ENCODE results near the gene TCL1B. TPM values are rescaled to one million over a fixed set of nuclear protein-coding genes. Genes with fewer than 3 reads are reported as not detected.

Gene TCL1B
- total and polyA plus RNA-seq, 2 donors (not counting 3 experiments of a cell fraction or from before 2014, with no cell fraction given) = not detected

DNA sequence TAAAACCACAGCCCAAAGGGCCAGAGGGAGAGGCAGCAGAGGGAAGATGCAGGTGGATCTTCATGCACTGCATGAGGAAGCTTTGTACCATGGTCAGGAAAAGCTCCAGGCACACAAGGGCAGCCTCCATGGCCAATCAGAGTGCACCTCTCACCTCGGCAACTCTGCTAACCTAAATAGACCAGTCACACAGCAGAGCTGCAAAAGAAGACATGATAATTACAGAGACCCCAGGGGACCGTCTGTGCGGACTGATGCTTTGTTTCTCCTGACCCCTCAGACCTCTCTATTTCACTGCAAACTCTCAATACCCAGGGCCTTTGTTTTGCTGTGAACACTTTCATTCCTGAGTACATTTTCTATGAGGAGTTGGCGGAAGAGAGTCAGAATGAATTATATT is 10.7 kb upstream of the TCL1B start:
- ChIA-PET POLR2A (no interaction called here), CTCF (interaction anchor here (0.7 to 1.1 kb wide), 2 partner anchors 10 to 113 kb away, joined by 3 read pairs; no protein-coding TSS in a partner anchor)
- no peaks in the 10 kb centered on the region for H3K9me3 ChIP-seq (replicated peaks; ENCODE audit: control insufficient read depth, insufficient read depth, low read length)
- dilution Hi-C loops (cut with MboI; ENCODE audit: extremely low pct_ligation_motif_present, low sequenced_read_pairs) = no loop called here
- no peaks in the 10 kb centered on the region for H3K36me3 ChIP-seq (ENCODE audit: control insufficient read depth in 2 of 2, extremely low read depth in 1 of 2, insufficient read depth in 2 of 2, low read length in 2 of 2)
- H2AFZ ChIP-seq (ENCODE audit: low read depth, low read length) = no peak overlapping the region
- intact Hi-C loops (cut with micrococcal nuclease) = no loop called here
- H3K79me2 ChIP-seq (ENCODE audit: control insufficient read depth, insufficient read depth, low read length) = no peaks in the 10 kb centered on the region
- no peaks in the 10 kb centered on the region for H3K4me1 ChIP-seq (ENCODE audit: control insufficient read depth, extremely low read depth, insufficient read depth, low read length)
- no peaks in the 10 kb centered on the region for H3K27me3 ChIP-seq (ENCODE audit: control insufficient read depth in 2 of 2, insufficient read depth in 2 of 2, low read length in 2 of 2)
- H3K27ac ChIP-seq (ENCODE audit: insufficient read depth, low read depth, low read length) = no peak overlapping the region
- DNase-seq (ENCODE audit: low read depth, low spot score) (no peak), FAIRE-seq (no peak)
- no peak overlapping the region for H3K4me2 ChIP-seq (ENCODE audit: insufficient read depth, low read length)
- no TSS peak for BruUV-seq (replicated peaks)
- H3K9me1 ChIP-seq (replicated peaks; ENCODE audit: control insufficient read depth, extremely low read depth, insufficient read depth, low read length) = no peaks in the 10 kb centered on the region
- no peaks in the 10 kb centered on the region for H4K20me1 ChIP-seq (replicated peaks; ENCODE audit: control insufficient read depth, extremely low read depth, insufficient read depth, low read length)
- no peak for TF ChIP-seq POLR2AphosphoS5 (IDR thresholded peaks at IDR 0.05; ENCODE audit: insufficient read depth, low read depth, low read length)
- TF ChIP-seq, protein P1, sequence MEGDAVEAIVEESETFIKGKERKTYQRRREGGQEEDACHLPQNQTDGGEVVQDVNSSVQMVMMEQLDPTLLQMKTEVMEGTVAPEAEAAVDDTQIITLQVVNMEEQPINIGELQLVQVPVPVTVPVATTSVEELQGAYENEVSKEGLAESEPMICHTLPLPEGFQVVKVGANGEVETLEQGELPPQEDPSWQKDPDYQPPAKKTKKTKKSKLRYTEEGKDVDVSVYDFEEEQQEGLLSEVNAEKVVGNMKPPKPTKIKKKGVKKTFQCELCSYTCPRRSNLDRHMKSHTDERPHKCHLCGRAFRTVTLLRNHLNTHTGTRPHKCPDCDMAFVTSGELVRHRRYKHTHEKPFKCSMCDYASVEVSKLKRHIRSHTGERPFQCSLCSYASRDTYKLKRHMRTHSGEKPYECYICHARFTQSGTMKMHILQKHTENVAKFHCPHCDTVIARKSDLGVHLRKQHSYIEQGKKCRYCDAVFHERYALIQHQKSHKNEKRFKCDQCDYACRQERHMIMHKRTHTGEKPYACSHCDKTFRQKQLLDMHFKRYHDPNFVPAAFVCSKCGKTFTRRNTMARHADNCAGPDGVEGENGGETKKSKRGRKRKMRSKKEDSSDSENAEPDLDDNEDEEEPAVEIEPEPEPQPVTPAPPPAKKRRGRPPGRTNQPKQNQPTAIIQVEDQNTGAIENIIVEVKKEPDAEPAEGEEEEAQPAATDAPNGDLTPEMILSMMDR (IDR thresholded peaks at IDR 0.05; ENCODE audit: extremely low read depth in 1 of 2, insufficient read depth in 1 of 2, low read depth in 1 of 2, low read length in 2 of 2) = no peak
- TF ChIP-seq JUN (IDR thresholded peaks at IDR 0.05; ENCODE audit: borderline replicate concordance, insufficient read depth, insufficient read length, low read depth) = no peak
- TF ChIP-seq MYC (IDR thresholded peaks at IDR 0.05; ENCODE audit: low read depth, low read length) = no peak
- H3K4me3 ChIP-seq (replicated peaks in 1 of 3; ENCODE audit: insufficient read depth in 1 of 3, low read depth in 1 of 3, low read length in 3 of 3) = no peak overlapping the region
- no peak overlapping the region for H3K9ac ChIP-seq (replicated peaks; ENCODE audit: extremely low read depth, insufficient read depth, low read length)

DNA sequence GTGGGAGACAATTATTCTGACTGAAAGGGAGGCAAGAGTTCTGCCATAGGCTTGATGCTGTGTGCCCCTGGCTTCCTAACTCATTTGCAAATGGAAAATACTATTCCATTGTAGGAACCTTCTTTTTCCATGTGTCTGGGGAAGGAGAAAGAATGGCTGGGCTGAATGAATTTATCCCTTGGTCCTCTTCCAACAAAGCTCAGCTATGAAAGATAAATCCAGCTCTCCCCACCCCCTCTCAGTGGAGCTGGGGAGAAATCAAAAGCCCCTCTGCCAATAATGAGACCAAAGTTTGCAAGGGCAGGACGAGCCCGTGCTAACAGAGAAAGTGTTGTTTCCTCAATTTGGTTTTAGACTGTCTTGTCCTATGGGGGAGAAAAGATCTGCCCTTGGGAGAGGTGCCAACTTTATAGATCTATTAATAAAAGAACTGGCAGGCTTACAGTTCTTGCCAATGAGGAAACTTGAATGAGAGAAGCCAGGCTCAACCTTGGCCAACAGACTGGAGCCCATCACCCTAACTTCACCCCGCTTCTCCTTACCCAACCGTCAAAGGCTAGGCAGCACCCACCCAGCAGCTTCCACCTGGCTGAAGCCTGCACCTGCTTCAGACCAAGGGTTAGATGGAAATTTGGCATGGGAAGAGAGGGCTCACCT is 8.9 kb upstream of the TCL1B start:
- DNase-seq (ENCODE audit: low read depth, low spot score) = no peak
- H3K27ac ChIP-seq (ENCODE audit: insufficient read depth, low read depth, low read length) = no peak overlapping the region
- dilution Hi-C loops (cut with MboI; ENCODE audit: extremely low pct_ligation_motif_present, low sequenced_read_pairs) = no loop called here
- H4K20me1 ChIP-seq (replicated peaks; ENCODE audit: control insufficient read depth, extremely low read depth, insufficient read depth, low read length) = no peaks in the 10 kb centered on the region
- H3K27me3 ChIP-seq (ENCODE audit: control insufficient read depth in 2 of 2, insufficient read depth in 2 of 2, low read length in 2 of 2) = no peaks in the 10 kb centered on the region
- no peaks in the 10 kb centered on the region for H3K9me1 ChIP-seq (replicated peaks; ENCODE audit: control insufficient read depth, extremely low read depth, insufficient read depth, low read length)
- no TSS peak for BruUV-seq (replicated peaks)
- H2AFZ ChIP-seq (ENCODE audit: low read depth, low read length) = no peak overlapping the region
- no peaks in the 10 kb centered on the region for H3K79me2 ChIP-seq (ENCODE audit: control insufficient read depth, insufficient read depth, low read length)
- H3K4me3 ChIP-seq (replicated peaks in 1 of 3; ENCODE audit: insufficient read depth in 1 of 3, low read depth in 1 of 3, low read length in 3 of 3) = no peak overlapping the region
- no peaks in the 10 kb centered on the region for H3K9me3 ChIP-seq (replicated peaks; ENCODE audit: control insufficient read depth, insufficient read depth, low read length)
- no peak overlapping the region for H3K9ac ChIP-seq (replicated peaks; ENCODE audit: extremely low read depth, insufficient read depth, low read length)
- ChIA-PET POLR2A (no interaction called here), CTCF (no interaction called here)
- H3K4me1 ChIP-seq (ENCODE audit: control insufficient read depth, extremely low read depth, insufficient read depth, low read length) = no peaks in the 10 kb centered on the region
- no peak overlapping the region for H3K4me2 ChIP-seq (ENCODE audit: insufficient read depth, low read length)
- no peaks in the 10 kb centered on the region for H3K36me3 ChIP-seq (ENCODE audit: control insufficient read depth in 2 of 2, extremely low read depth in 1 of 2, insufficient read depth in 2 of 2, low read length in 2 of 2)
- no peak for FAIRE-seq
- intact Hi-C loops (cut with micrococcal nuclease) = no loop called here
- no peak for TF ChIP-seq GATA2 (IDR thresholded peaks at IDR 0.05; ENCODE audit: insufficient read depth, insufficient read length, low read depth, low read length)
- TF ChIP-seq POLR2A (IDR thresholded peaks at IDR 0.05; ENCODE audit: low read depth, low read length) = no peak
- no peak for TF ChIP-seq FOS (IDR thresholded peaks at IDR 0.05; ENCODE audit: borderline replicate concordance, insufficient read depth, low read length)
- no peak for TF ChIP-seq EZH2 (IDR thresholded peaks at IDR 0.05; ENCODE audit: borderline replicate concordance, low read depth, low read length, severe bottlenecking)
- TF ChIP-seq, protein P1 (IDR thresholded peaks at IDR 0.05; ENCODE audit: extremely low read depth in 1 of 2, insufficient read depth in 1 of 2, low read depth in 1 of 2, low read length in 2 of 2) = no peak
- TF ChIP-seq JUN (IDR thresholded peaks at IDR 0.05; ENCODE audit: borderline replicate concordance, insufficient read depth, insufficient read length, low read depth) = no peak
- TF ChIP-seq, protein P2, sequence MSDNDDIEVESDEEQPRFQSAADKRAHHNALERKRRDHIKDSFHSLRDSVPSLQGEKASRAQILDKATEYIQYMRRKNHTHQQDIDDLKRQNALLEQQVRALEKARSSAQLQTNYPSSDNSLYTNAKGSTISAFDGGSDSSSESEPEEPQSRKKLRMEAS (IDR thresholded peaks at IDR 0.05; ENCODE audit: insufficient read depth, insufficient read length) = no peak
- TF ChIP-seq MYC (IDR thresholded peaks at IDR 0.05; ENCODE audit: low read depth, low read length) = no peak
- no peak for TF ChIP-seq POLR2AphosphoS5 (IDR thresholded peaks at IDR 0.05; ENCODE audit: insufficient read depth, low read depth, low read length)

Measured in endothelial cell of umbilical vein (primary cell).